NK-92 treated with Interleukin-12 subunit alpha and Interleukin-12 subunit beta, amount 100 ng/mL, for 24 hours (cell line): ENCODE results near the gene TBCE.

Source experiments
- DNase-seq: peaks from one replicate; lab custom pipeline; 2025; lab: John Stamatoyannopoulos, UW

Gene TBCE

GRCh38 chr1:235410467-235410866 lies 43.2 kb downstream of the TBCE start:
- DNase-seq: no peak

GRCh38 chr1:235411489-235412486 lies 44.6 kb downstream of the TBCE start:
- DNase-seq: no peak

- DNase-seq: peak; percentile 24
Measured at GRCh38 chr1:235415008-235415904, 48.0 kb downstream of the TBCE start.

GRCh38 chr1:235416662-235417049 lies 49.4 kb downstream of the TBCE start:
- no peak for DNase-seq

- DNase-seq: peak; percentile 19
Measured at GRCh38 chr1:235417086-235417697, 50.0 kb downstream of the TBCE start.

GRCh38 chr1:235421751-235422150 lies 54.5 kb downstream of the TBCE start:
- no peak for DNase-seq

- DNase-seq: no peak
Measured at GRCh38 chr1:235423214-235423652, 56.0 kb downstream of the TBCE start.

- no peak for DNase-seq
Measured at GRCh38 chr1:235424092-235424491, 56.9 kb downstream of the TBCE start.

GRCh38 chr1:235425357-235425756 lies 58.1 kb downstream of the TBCE start:
- DNase-seq: no peak

GRCh38 chr1:235426143-235426542 lies 58.9 kb downstream of the TBCE start:
- DNase-seq: no peak

- DNase-seq: no peak
Measured at GRCh38 chr1:235426680-235427079, 59.5 kb downstream of the TBCE start.

- DNase-seq: no peak
Measured at GRCh38 chr1:235427447-235427846, 60.2 kb downstream of the TBCE start.

- DNase-seq: no peak
Measured at GRCh38 chr1:235429143-235429542, 61.9 kb downstream of the TBCE start.

- DNase-seq: no peak
Measured at GRCh38 chr1:235430991-235431390, 63.8 kb downstream of the TBCE start.

GRCh38 chr1:235434001-235434400 lies 66.8 kb downstream of the TBCE start:
- no peak for DNase-seq

GRCh38 chr1:235441159-235441685 lies 74.0 kb downstream of the TBCE start:
- no peak for DNase-seq

GRCh38 chr1:235442788-235443429 lies 75.7 kb downstream of the TBCE start:
- no peak for DNase-seq

GRCh38 chr1:235448616-235449015 lies 81.4 kb downstream of the TBCE start:
- no peak for DNase-seq

- DNase-seq: no peak
Measured at GRCh38 chr1:235450433-235450832, 83.2 kb downstream of the TBCE start.

- DNase-seq: no peak
Measured at GRCh38 chr1:235450886-235451483, 83.8 kb downstream of the TBCE start.

GRCh38 chr1:235454021-235454420 lies 86.8 kb downstream of the TBCE start:
- DNase-seq: no peak
